K562 (cell line): ENCODE data around the gene CPLX1. TPM values are rescaled to one million over a fixed set of nuclear protein-coding genes. Genes with fewer than 3 reads are reported as not detected.
A peak's percentile ranks its signal among the peaks of the same experiment; 100 is the strongest.

Experiments used
- FOXK1 ChIP-seq: sonication (generic); formaldehyde crosslinking; IDR thresholded peaks from 2 replicates; pipeline ENCODE4 v1.8.0; 2022; ENCODE audit warnings: missing genetic modification reagents, mild to moderate bottlenecking, borderline replicate concordance
- GTF2A2 ChIP-seq: IDR thresholded peaks from 2 replicates; pipeline ENCODE4 v1.6.1; 2016; ENCODE audit warnings: mild to moderate bottlenecking, missing genetic modification characterization, missing compliant biosample characterization
- HCFC1 ChIP-seq: IDR thresholded peaks from 2 replicates; pipeline ENCODE4 v1.6.1; 2012; ENCODE audit warnings: low read depth, low read length, improper control_type of control experiment
- HDAC1 ChIP-seq, 2 experiments: fragments of 450-650 bp; IDR thresholded peaks; 2 replicates each; pipeline ENCODE4 v1.6.1; 2016 to 2017; ENCODE audit warnings: inconsistent platforms in 1 of 2, mild to moderate bottlenecking in 1 of 2, moderate library complexity in 1 of 2
- HDAC8 ChIP-seq: fragments of 450-650 bp; IDR thresholded peaks from 2 replicates; pipeline ENCODE4 v1.6.1; 2016; ENCODE audit warnings: mild to moderate bottlenecking, missing genetic modification characterization, moderate library complexity, missing compliant biosample characterization
- HES1 ChIP-seq: fragments of 450-650 bp; IDR thresholded peaks from 2 replicates; pipeline ENCODE4 v1.6.1; 2016; ENCODE audit warnings: low read depth, mild to moderate bottlenecking, moderate library complexity
- HMGN3 ChIP-seq: IDR thresholded peaks from 2 replicates; pipeline ENCODE4 v1.6.1; 2011; ENCODE audit warnings: borderline replicate concordance, low read depth, mild to moderate bottlenecking, mixed read lengths, low read length; ENCODE audit not compliant: insufficient read length; ENCODE audit errors: extremely low read depth
- HNRNPLL ChIP-seq: fragments of 200-400 bp; formaldehyde crosslinking; IDR thresholded peaks from 2 replicates; pipeline ENCODE4 v1.6.1; 2017; ENCODE audit warnings: low read length, low read depth, mild to moderate bottlenecking; ENCODE audit not compliant: poor library complexity, severe bottlenecking
- KLF16 ChIP-seq: IDR thresholded peaks from 2 replicates; pipeline ENCODE4 v1.6.1; 2016; ENCODE audit warnings: antibody characterized with exemption
- MTF1 ChIP-seq: fragments of 250-450 bp; sonication (Bioruptor Pico); IDR thresholded peaks from 2 replicates; pipeline ENCODE4 v1.9.0; 2021; ENCODE audit warnings: moderate library complexity, mild to moderate bottlenecking, inconsistent platforms, borderline replicate concordance
- PHTF2 ChIP-seq: fragments of 250-450 bp; sonication (Bioruptor Pico); IDR thresholded peaks from 2 replicates; pipeline ENCODE4 v1.5.0; 2021; ENCODE audit warnings: mild to moderate bottlenecking
- POLR3A ChIP-seq: IDR thresholded peaks from 2 replicates; pipeline ENCODE4 v1.6.1; 2011; ENCODE audit warnings: borderline replicate concordance, mild to moderate bottlenecking, moderate library complexity; ENCODE audit not compliant: insufficient read length, insufficient read depth; ENCODE audit errors: extremely low read depth
- RBM14 ChIP-seq: fragments of 200-400 bp; formaldehyde crosslinking; IDR thresholded peaks from 2 replicates; pipeline ENCODE4 v1.6.1; 2018; ENCODE audit warnings: low read depth, mild to moderate bottlenecking, low read length, moderate library complexity, borderline replicate concordance; ENCODE audit not compliant: insufficient read depth
- RNF2 ChIP-seq: sonication (generic); IDR thresholded peaks from 2 replicates; pipeline ENCODE4 v1.6.1; 2016
- SMARCA4 ChIP-seq: fragments of 450-650 bp; IDR thresholded peaks from 2 replicates; pipeline ENCODE4 v1.6.1; 2016
- TCF7L2 ChIP-seq: fragments of 150-350 bp; IDR thresholded peaks from 2 replicates; pipeline ENCODE4 v1.6.1; 2016; ENCODE audit warnings: low read depth, mild to moderate bottlenecking, low read length, moderate library complexity
- THRAP3 ChIP-seq: fragments of 450-650 bp; IDR thresholded peaks from 2 replicates; pipeline ENCODE4 v1.6.1; 2016; ENCODE audit warnings: mild to moderate bottlenecking, inconsistent platforms, borderline replicate concordance
- ZBTB26 ChIP-seq: fragments of 450-650 bp; formaldehyde crosslinking; IDR thresholded peaks from 2 replicates; pipeline ENCODE4 v1.4.0; 2022; ENCODE audit warnings: missing genetic modification characterization
- ZNF589 ChIP-seq: fragments of 200-800 bp; sonication (Bioruptor generic); IDR thresholded peaks from 2 replicates; pipeline ENCODE4 v1.6.1; 2016; ENCODE audit warnings: low read depth, missing genetic modification characterization, missing compliant biosample characterization
- ZNF780A ChIP-seq: fragments of 250-450 bp; sonication (Bioruptor Pico); IDR thresholded peaks from 2 replicates; pipeline ENCODE4 v1.5.0; 2021; ENCODE audit warnings: mild to moderate bottlenecking
- ZSCAN29 ChIP-seq: fragments of 450-650 bp; IDR thresholded peaks from 2 replicates; pipeline ENCODE4 v1.6.1; 2017
- polyA plus RNA-seq, 8 experiments: library from polyadenylated mRNA; depleted of rRNA in 4 of 8; stranded (reverse) in 5 of 8; unstranded in 3 of 8; fragments of >200 nt; fragmentation: Nextera tagmentation in 2 of 8; fragmentation: Illumina TruSeq in 1 of 8; extraction: Ambion mirVana in 2 of 8; extraction: Trizol in 1 of 8; gene quantifications; 2 replicates each; pipeline versions ENCODE4 v1.2.1 to v1.2.3, GENCODE V29; 2011 to 2014; ENCODE audit warnings: inconsistent platforms in 1 of 8, missing spikeins in 1 of 8
- total RNA-seq, 7 experiments: library from RNA; depleted of rRNA in 6 of 7; stranded (reverse); fragments of >200 nt in 6 of 7; fragmentation: Illumina TruSeq in 2 of 7; extraction: Trizol in 2 of 7; gene quantifications; 2 replicates each; pipeline versions ENCODE4 v1.2.1 to v1.2.3, GENCODE V29; 2011 to 2021; ENCODE audit warnings: low replicate concordance in 1 of 7
- TF ChIP-seq, protein P1 (sequence below): sonication (generic); formaldehyde crosslinking; IDR thresholded peaks from 2 replicates; pipeline ENCODE4 v1.8.1; 2023; ENCODE audit warnings: mild to moderate bottlenecking, missing genetic modification reagents, moderate library complexity
- TF ChIP-seq, protein P2 (sequence below): sonication (generic); formaldehyde crosslinking; IDR thresholded peaks from 2 replicates; pipeline ENCODE4 v1.8.0; 2022; ENCODE audit warnings: missing genetic modification reagents, mild to moderate bottlenecking, borderline replicate concordance
- TF ChIP-seq, protein P3 (sequence below): fragments of 450-650 bp; IDR thresholded peaks from 2 replicates; pipeline ENCODE4 v1.6.1; 2016

CPLX1 gene
- total and polyA plus RNA-seq, 9 of the 15 experiments (the other 6 are each of a cell fraction or from before 2014, with no cell fraction given): 0.03 to 3.3 (median 0.17) TPM; not detected in 2

GRCh38 chr4:781493-782216 lies 44.3 kb downstream of the CPLX1 start (continued):
- no peak for TF ChIP-seq ZBTB26 (CRISPR knock-in tag)
- TF ChIP-seq TCF7L2: no peak
- TF ChIP-seq HNRNPLL: peak; percentile 43
- no peak for TF ChIP-seq POLR3A
- TF ChIP-seq HES1: no peak
- no peak for TF ChIP-seq MTF1 (CRISPR knock-in tag)
- TF ChIP-seq, protein P1, sequence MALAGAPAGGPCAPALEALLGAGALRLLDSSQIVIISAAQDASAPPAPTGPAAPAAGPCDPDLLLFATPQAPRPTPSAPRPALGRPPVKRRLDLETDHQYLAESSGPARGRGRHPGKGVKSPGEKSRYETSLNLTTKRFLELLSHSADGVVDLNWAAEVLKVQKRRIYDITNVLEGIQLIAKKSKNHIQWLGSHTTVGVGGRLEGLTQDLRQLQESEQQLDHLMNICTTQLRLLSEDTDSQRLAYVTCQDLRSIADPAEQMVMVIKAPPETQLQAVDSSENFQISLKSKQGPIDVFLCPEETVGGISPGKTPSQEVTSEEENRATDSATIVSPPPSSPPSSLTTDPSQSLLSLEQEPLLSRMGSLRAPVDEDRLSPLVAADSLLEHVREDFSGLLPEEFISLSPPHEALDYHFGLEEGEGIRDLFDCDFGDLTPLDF (CRISPR knock-in tag): peak; percentile 29; the same call in 1 of the 2 replicates
- TF ChIP-seq SMARCA4: no peak
- TF ChIP-seq, protein P2, sequence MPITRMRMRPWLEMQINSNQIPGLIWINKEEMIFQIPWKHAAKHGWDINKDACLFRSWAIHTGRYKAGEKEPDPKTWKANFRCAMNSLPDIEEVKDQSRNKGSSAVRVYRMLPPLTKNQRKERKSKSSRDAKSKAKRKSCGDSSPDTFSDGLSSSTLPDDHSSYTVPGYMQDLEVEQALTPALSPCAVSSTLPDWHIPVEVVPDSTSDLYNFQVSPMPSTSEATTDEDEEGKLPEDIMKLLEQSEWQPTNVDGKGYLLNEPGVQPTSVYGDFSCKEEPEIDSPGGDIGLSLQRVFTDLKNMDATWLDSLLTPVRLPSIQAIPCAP (CRISPR knock-in tag): no peak
- peak; percentile 97 for TF ChIP-seq FOXK1 (CRISPR knock-in tag)
- peak; percentile 43; the same call in 1 of the 2 replicates for TF ChIP-seq HDAC8
- peak; percentile 57 for TF ChIP-seq HCFC1
- 0 out of 2 replicates have a peak, but pooled peaks have one; percentile 90 for TF ChIP-seq RBM14
- TF ChIP-seq ZSCAN29: no peak
- TF ChIP-seq RNF2: peak; percentile 19; the same call in 1 of the 2 replicates
- TF ChIP-seq ZNF780A: no peak
- TF ChIP-seq HDAC1 (IDR thresholded peaks at IDR 0.05): peak in 1 of 2 experiments; percentile 71; a peak in 2 of 4 replicates
- TF ChIP-seq ZNF589 (CRISPR knock-in tag): no peak
- TF ChIP-seq PHTF2 (CRISPR knock-in tag): no peak
- TF ChIP-seq, protein P3, sequence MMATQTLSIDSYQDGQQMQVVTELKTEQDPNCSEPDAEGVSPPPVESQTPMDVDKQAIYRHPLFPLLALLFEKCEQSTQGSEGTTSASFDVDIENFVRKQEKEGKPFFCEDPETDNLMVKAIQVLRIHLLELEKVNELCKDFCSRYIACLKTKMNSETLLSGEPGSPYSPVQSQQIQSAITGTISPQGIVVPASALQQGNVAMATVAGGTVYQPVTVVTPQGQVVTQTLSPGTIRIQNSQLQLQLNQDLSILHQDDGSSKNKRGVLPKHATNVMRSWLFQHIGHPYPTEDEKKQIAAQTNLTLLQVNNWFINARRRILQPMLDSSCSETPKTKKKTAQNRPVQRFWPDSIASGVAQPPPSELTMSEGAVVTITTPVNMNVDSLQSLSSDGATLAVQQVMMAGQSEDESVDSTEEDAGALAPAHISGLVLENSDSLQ: no peak
- no peak for TF ChIP-seq KLF16
- peak; percentile 92 for TF ChIP-seq HMGN3
- TF ChIP-seq THRAP3: no peak
- TF ChIP-seq GTF2A2 (tag): no peak
- TF ChIP-seq, all 486 proteins: peak for 124
